H1 (cell line): ENCODE measurements around the gene PHF24. TPM values are rescaled to one million over a fixed set of nuclear protein-coding genes. Genes with fewer than 3 reads are reported as not detected.

Source experiments
- CTCF ChIA-PET: fragments of 300-600 bp; sonication (Branson Sonifier 250); formaldehyde crosslinking; loops from one replicate; lab custom pipeline; 2021; ENCODE audit not compliant: partially characterized antibody; lab: Charles Lee
- POLR2A ChIA-PET: fragments of 300-600 bp; sonication (Branson Sonifier 250); formaldehyde crosslinking; loops from one replicate; lab custom pipeline; 2021; ENCODE audit warnings: inconsistent platforms; ENCODE audit not compliant: partially characterized antibody; lab: Charles Lee
- DNase-seq, 2 experiments: peaks; one replicate each; pipeline versions ENCODE4 v3.0.0 to v3.0.0-alpha.2; 2010 to 2022; ENCODE audit warnings: low spot score in 2 of 2, low read depth in 1 of 2, mixed read lengths in 1 of 2
- FAIRE-seq: peaks from 2 replicates; lab custom pipeline; 2011; peaks lifted over from hg19 to GRCh38; lab: Jason Lieb, UNC
- H2AFZ ChIP-seq: 2 replicates; pipeline ENCODE4 v1.8.1; 2012; ENCODE audit warnings: low read length, inconsistent platforms
- H2AK5ac ChIP-seq: 2 replicates; pipeline ENCODE4 v1.6.1; 2013; ENCODE audit warnings: low read depth, low read length
- H2BK120ac ChIP-seq: replicated peaks from 2 replicates; pipeline ENCODE3; 2013; ENCODE audit warnings: low read depth, low read length, inconsistent platforms
- H2BK12ac ChIP-seq: 2 replicates; pipeline ENCODE4 v1.6.1; 2013; ENCODE audit warnings: low read depth, low read length
- H2BK15ac ChIP-seq: 2 replicates; pipeline ENCODE4 v1.6.1; 2013; ENCODE audit warnings: low read length
- H2BK20ac ChIP-seq: 2 replicates; pipeline ENCODE4 v1.6.1; 2013; ENCODE audit warnings: low read length
- H2BK5ac ChIP-seq: 2 replicates; pipeline ENCODE4 v1.6.1; 2013; ENCODE audit warnings: low read depth, low read length
- H3K14ac ChIP-seq: 2 replicates; pipeline ENCODE4 v1.6.1; 2013; ENCODE audit warnings: inconsistent platforms; ENCODE audit not compliant: insufficient read length
- H3K18ac ChIP-seq: 2 replicates; pipeline ENCODE4 v1.6.1; 2013; ENCODE audit warnings: low read length; ENCODE audit errors: extremely low read depth
- H3K23ac ChIP-seq: 2 replicates; pipeline ENCODE4 v1.6.1; 2013; ENCODE audit warnings: inconsistent platforms; ENCODE audit not compliant: insufficient read length
- H3K23me2 ChIP-seq: 2 replicates; pipeline ENCODE4 v1.6.1; 2013; ENCODE audit warnings: low read depth, low read length
- H3K27ac ChIP-seq: 2 replicates; pipeline ENCODE4 v1.6.1; 2011; ENCODE audit warnings: low read depth, low read length, inconsistent platforms
- H3K27me3 ChIP-seq, 4 experiments: replicated peaks in 1 of 4; 1 replicate in 1 of 4; 2 replicates in 3 of 4; pipeline versions ENCODE4 v1.6.1 to v1.8.1; 2011 to 2013; ENCODE audit warnings: low read length in 3 of 4, mild to moderate bottlenecking in 3 of 4, inconsistent platforms in 2 of 4, mixed read lengths in 2 of 4, moderate library complexity in 1 of 4; ENCODE audit not compliant: control insufficient read depth in 3 of 4, insufficient read depth in 3 of 4; ENCODE audit errors: extremely low read depth in 1 of 4
- H3K36me3 ChIP-seq, 4 experiments: 2 replicates each; pipeline versions ENCODE4 v1.6.1 to v1.8.1; 2011 to 2013; ENCODE audit warnings: mild to moderate bottlenecking in 4 of 4, low read length in 3 of 4, moderate library complexity in 2 of 4, control low read depth in 1 of 4, inconsistent platforms in 1 of 4; ENCODE audit not compliant: insufficient read depth in 4 of 4, control insufficient read depth in 2 of 4
- H3K4ac ChIP-seq: replicated peaks from 2 replicates; pipeline ENCODE3; 2013; ENCODE audit warnings: low read length, low read depth, mixed read lengths, inconsistent platforms; ENCODE audit not compliant: insufficient read length
- H3K4me1 ChIP-seq, 4 experiments: replicated peaks in 1 of 4; 1 replicate in 1 of 4; 2 replicates in 3 of 4; pipeline versions ENCODE4 v1.6.1 to v1.8.1; 2011 to 2013; ENCODE audit warnings: low read length in 3 of 4, inconsistent platforms in 2 of 4, mixed read lengths in 1 of 4; ENCODE audit not compliant: insufficient read depth in 4 of 4, control insufficient read depth in 3 of 4
- H3K4me2 ChIP-seq, 2 experiments: 2 replicates each; pipeline versions ENCODE4 v1.6.1 to v1.8.1; 2011 to 2013; ENCODE audit warnings: low read depth in 2 of 2, low read length in 2 of 2, control low read depth in 1 of 2, inconsistent platforms in 1 of 2, mild to moderate bottlenecking in 1 of 2; ENCODE audit not compliant: insufficient read depth in 1 of 2
- H3K4me3 ChIP-seq, 4 experiments: fragments of 200-600, 300-600 bp in 1 of 4; sonication (generic), shearing (Covaris generic), sonication (Bioruptor Twin) in 1 of 4; 2 replicates each; pipeline versions ENCODE4 v1.5.1 to v1.8.1; 2011 to 2016; ENCODE audit warnings: low read length in 4 of 4, low read depth in 3 of 4, control low read depth in 2 of 4, inconsistent platforms in 2 of 4, mild to moderate bottlenecking in 2 of 4, mixed read lengths in 1 of 4, moderate library complexity in 1 of 4; ENCODE audit not compliant: insufficient read depth in 2 of 4; ENCODE audit errors: extremely low read depth in 1 of 4
- H3K56ac ChIP-seq: replicated peaks from 2 replicates; pipeline ENCODE3; 2013; ENCODE audit warnings: low read depth, mild to moderate bottlenecking, mixed read lengths, low read length, inconsistent platforms; ENCODE audit not compliant: insufficient read length
- H3K79me1 ChIP-seq: 2 replicates; pipeline ENCODE4 v1.6.1; 2013; ENCODE audit warnings: low read depth, low read length, control low read depth
- H3K79me2 ChIP-seq, 2 experiments: 2 replicates each; pipeline versions ENCODE4 v1.6.1 to v1.8.1; 2012 to 2013; ENCODE audit warnings: low read length in 2 of 2, mild to moderate bottlenecking in 2 of 2, inconsistent platforms in 1 of 2; ENCODE audit not compliant: insufficient read depth in 2 of 2, control insufficient read depth in 1 of 2
- H3K9ac ChIP-seq, 4 experiments: replicated peaks in 1 of 4; 1 replicate in 1 of 4; 2 replicates in 3 of 4; pipeline versions ENCODE4 v1.6.1 to v1.8.1; 2011 to 2013; ENCODE audit warnings: low read depth in 3 of 4, low read length in 3 of 4, control low read depth in 2 of 4, mild to moderate bottlenecking in 2 of 4, moderate library complexity in 2 of 4, inconsistent platforms in 1 of 4; ENCODE audit errors: extremely low read depth in 1 of 4
- H3K9me3 ChIP-seq, 2 experiments: 2 replicates each; pipeline versions ENCODE4 v1.6.1 to v1.8.1; 2012 to 2013; ENCODE audit warnings: mild to moderate bottlenecking in 2 of 2, moderate library complexity in 2 of 2, control low read depth in 1 of 2, inconsistent platforms in 1 of 2, low read depth in 1 of 2, low read length in 1 of 2, mixed read lengths in 1 of 2; ENCODE audit not compliant: insufficient read depth in 2 of 2
- H4K20me1 ChIP-seq, 2 experiments: replicated peaks in 1 of 2; 2 replicates each; pipeline versions ENCODE3 to v1.8.1; 2011 to 2013; ENCODE audit warnings: inconsistent platforms in 2 of 2, low read length in 2 of 2, mild to moderate bottlenecking in 1 of 2; ENCODE audit not compliant: insufficient read depth in 2 of 2, control insufficient read depth in 1 of 2
- H4K5ac ChIP-seq: 2 replicates; pipeline ENCODE4 v1.6.1; 2013; ENCODE audit warnings: low read length, low read depth, mixed read lengths, inconsistent platforms; ENCODE audit not compliant: insufficient read length
- H4K8ac ChIP-seq: 2 replicates; pipeline ENCODE4 v1.8.0; 2013; ENCODE audit warnings: mild to moderate bottlenecking, moderate library complexity, low read length, inconsistent platforms; ENCODE audit not compliant: insufficient read depth; ENCODE audit errors: extremely low read depth
- H4K91ac ChIP-seq: replicated peaks from 2 replicates; pipeline ENCODE3; 2013; ENCODE audit warnings: low read length, mixed read lengths, inconsistent platforms; ENCODE audit not compliant: insufficient read length
- HDAC2 ChIP-seq, 2 experiments: fragments of 300-600 bp in 1 of 2; sonication (generic) in 1 of 2; IDR thresholded peaks; 2 replicates each; pipeline ENCODE4 v1.6.1; 2011 to 2012; ENCODE audit warnings: low read depth in 2 of 2, low read length in 2 of 2, mild to moderate bottlenecking in 2 of 2, moderate library complexity in 2 of 2, borderline replicate concordance in 1 of 2, inconsistent platforms in 1 of 2
- NRF1 ChIP-seq: IDR thresholded peaks from 2 replicates; pipeline ENCODE4 v1.6.1; 2011; ENCODE audit warnings: mild to moderate bottlenecking, low read depth, low read length, improper control_type of control experiment
- SIN3A ChIP-seq, 2 experiments: IDR thresholded peaks in 1 of 2; conservative IDR thresholded peaks in 1 of 2; 2 replicates each; pipeline ENCODE4 v1.6.1; 2011 to 2012; ENCODE audit warnings: low read length in 2 of 2, improper control_type of control experiment in 1 of 2, low read depth in 1 of 2, mild to moderate bottlenecking in 1 of 2
- TCF12 ChIP-seq: IDR thresholded peaks from 2 replicates; pipeline ENCODE4 v1.6.1; 2011; ENCODE audit warnings: low read depth, mild to moderate bottlenecking, low read length
- WGBS, 2 experiments: shearing (Covaris generic) in 1 of 2; methylation state at CpG; one replicate each; pipeline versions ENCODE4 v1.1.6 to v1.1.7; 2013 to 2015; ENCODE audit warnings: low lambda C conversion rate in 2 of 2, mixed read lengths in 2 of 2, inconsistent platforms in 1 of 2, low coverage in 1 of 2, missing lambda C conversion rate in 1 of 2; ENCODE audit not compliant: insufficient replicate concordance in 2 of 2, insufficient coverage in 1 of 2, insufficient read length in 1 of 2; ENCODE audit errors: extremely low coverage in 1 of 2, missing lambda C conversion rate in 1 of 2; 5-methylcytosine and 5-hydroxymethylcytosine counted together
- polyA plus RNA-seq, 7 experiments: library from polyadenylated mRNA; depleted of rRNA in 3 of 7; stranded (reverse) in 5 of 7; unstranded in 2 of 7; fragments of >200 nt in 5 of 7; fragments of 200-250 nt in 2 of 7; gene quantifications; 1 replicate in 5 of 7; 2 replicates in 1 of 7; 4 replicates in 1 of 7; pipeline versions ENCODE4 v1.2.1 to v1.2.3, GENCODE V29; 2011 to 2013; ENCODE audit warnings: missing spikeins in 2 of 7, mixed read lengths in 2 of 7
- total RNA-seq: library from RNA; stranded (reverse); fragmentation: NEBNext Ultra II Directional; extraction: Animal tissue kit (Norgen Biotek cat#: 25700); gene quantifications from 2 replicates; pipeline ENCODE4 v1.2.1, GENCODE V29; 2021

Gene PHF24
- total and polyA plus RNA-seq, 2 of the 8 experiments (the other 6 are each of a cell fraction or from before 2014, with no cell fraction given): 0.29 to 0.35 TPM

GRCh38 chr9:34984049-34984448 is 26.0 kb downstream of the PHF24 start:
- CTCF ChIA-PET: interaction anchor here (0.9 to 8.3 kb wide), 24 partner anchors 10 to 283 kb away, joined by 3 to 108 read pairs (median 7); a partner anchor contains a TSS
- H3K9ac ChIP-seq: no peak overlapping the region
- 50% methylated on average over 1 of the region's 1 CpG; no CpG with 5 or more reads in 1 of the 2 experiments for whole genome bisulfite sequencing, 2 experiments
- FAIRE-seq (peak; percentile 36), DNase-seq (no peak)
- H4K20me1 ChIP-seq: no peaks in the 10 kb centered on the region
- no peak overlapping the region for H2AFZ ChIP-seq
- H2BK5ac ChIP-seq: no peak overlapping the region
- H3K18ac ChIP-seq: no peak overlapping the region
- no peak overlapping the region for H4K8ac ChIP-seq
- no peak overlapping the region for H2BK120ac ChIP-seq
- H3K79me2 ChIP-seq: no peaks in the 10 kb centered on the region
- H3K23ac ChIP-seq: no peak overlapping the region
- POLR2A ChIA-PET: interaction anchor here (1.6 kb wide), 1 partner anchor 10 kb away, joined by 5 read pairs; no protein-coding TSS in a partner anchor
- no peak overlapping the region for H3K4ac ChIP-seq
- no peak overlapping the region for H4K5ac ChIP-seq
- H3K14ac ChIP-seq: no peak overlapping the region
- no peak overlapping the region for H2BK12ac ChIP-seq
- H3K79me1 ChIP-seq: no peaks in the 10 kb centered on the region
- no peak overlapping the region for H2AK5ac ChIP-seq
- no peak overlapping the region for H3K4me2 ChIP-seq
- no peak overlapping the region for H4K91ac ChIP-seq
- peaks cover 0 to 14% (median 6%) of the 10 kb centered on the region in 4 experiments; a peak in 5 of 7 replicates for H3K4me1 ChIP-seq
- no peaks in the 10 kb centered on the region for H3K36me3 ChIP-seq
- H3K9me3 ChIP-seq: no peaks in the 10 kb centered on the region
- H3K27ac ChIP-seq: no peak overlapping the region
- H2BK20ac ChIP-seq: no peak overlapping the region
- no peak for TF ChIP-seq NRF1
- no peak for TF ChIP-seq TCF12
- 0 out of 4 replicates have a peak, but pooled peaks of 1 of the 2 experiments have one; percentile 35 for TF ChIP-seq HDAC2 (IDR thresholded peaks at IDR 0.05; ENCODE audit: borderline replicate concordance in 1 of 2, low read depth in 2 of 2, low read length in 2 of 2)
- TF ChIP-seq SIN3A (conservative IDR thresholded peaks at IDR 0.05 in 1 of 2, IDR thresholded peaks at IDR 0.05 in 1 of 2; ENCODE audit: low read depth in 1 of 2, low read length in 2 of 2): peak in 1 of 2 experiments; percentile 77; a peak in 1 of 4 replicates
- no peak overlapping the region for H3K4me3 ChIP-seq
- H3K23me2 ChIP-seq: peaks cover 4% of the 10 kb centered on the region
- no peak overlapping the region for H2BK15ac ChIP-seq
- no peaks in the 10 kb centered on the region for H3K27me3 ChIP-seq
- no peak overlapping the region for H3K56ac ChIP-seq
